HCT116 (cell line): ENCODE data around the gene MCC. TPM values are rescaled to one million over a fixed set of nuclear protein-coding genes. Genes with fewer than 3 reads are reported as not detected.

ENCODE experiments used
- ATAC-seq: fragments of 200-7000 bp; cut with Tn5 transposase; 2 replicates; pipeline ENCODE4 v1.9.1; 2020; ENCODE audit warnings: mild to moderate bottlenecking, moderate library complexity
- BruUV-seq: library from RNA; stranded (reverse); fragments of 400-500 nt; replicated peaks from 2 replicates; lab custom pipeline; 2021; lab: Mats Ljungman, UMichigan
- CTCF ChIA-PET: fragments of 300-600 bp; sonication (Branson Sonifier 250); formaldehyde crosslinking; loops from one replicate; lab custom pipeline; 2021; ENCODE audit warnings: antibody characterized with exemption; lab: Charles Lee
- POLR2A ChIA-PET: fragments of 300-600, 350-600 bp; sonication (Branson Sonifier 250); formaldehyde crosslinking; loops from one replicate; lab custom pipeline; 2021; ENCODE audit warnings: antibody characterized with exemption; lab: Charles Lee
- RAD21 ChIA-PET, 2 experiments: fragments of 300-600 bp; sonication (Branson Sonifier 250); formaldehyde crosslinking; loops; one replicate each; lab custom pipeline; 2023; ENCODE audit warnings: low total read pairs in 2 of 2; ENCODE audit not compliant: uncharacterized antibody in 2 of 2, unreplicated experiment in 2 of 2, low non-redundant PET in 1 of 2; lab: Charles Lee
- DNase-seq: peaks from one replicate; pipeline ENCODE4 v3.0.0-alpha.2; 2010; ENCODE audit warnings: low read depth, low spot score
- H2AFZ ChIP-seq: fragments of 200-600 bp; shearing (Covaris generic), sonication (generic); 2 replicates; pipeline ENCODE4 v1.6.1; 2017; ENCODE audit warnings: low read depth, mixed run types, mixed read lengths, antibody characterized with exemption, low read length; ENCODE audit not compliant: poor library complexity, severe bottlenecking
- H3K27ac ChIP-seq: 2 replicates; pipeline ENCODE4 v1.5.1; 2012; ENCODE audit warnings: low read depth, low read length
- H3K27me3 ChIP-seq: fragments of 200-600 bp; sonication (generic); 2 replicates; pipeline ENCODE4 v1.6.1; 2016; ENCODE audit warnings: mixed run types, low read length, mixed read lengths; ENCODE audit not compliant: insufficient read depth
- H3K36me3 ChIP-seq, 2 experiments: fragments of 200-500 bp in 1 of 2; fragments of 200-600 bp in 1 of 2; sonication (Bioruptor generic) in 1 of 2; sonication (generic) in 1 of 2; 2 replicates each; pipeline versions ENCODE4 v1.5.1 to v1.6.1; 2014 to 2016; ENCODE audit warnings: low read length in 2 of 2, inconsistent platforms in 1 of 2, mixed read lengths in 1 of 2, mixed run types in 1 of 2; ENCODE audit not compliant: insufficient read depth in 2 of 2, control insufficient read depth in 1 of 2
- H3K4me1 ChIP-seq, 2 experiments: fragments of 200-600 bp in 1 of 2; sonication (generic) in 1 of 2; 2 replicates each; pipeline versions ENCODE4 v1.5.1 to v1.6.1; 2012 to 2017; ENCODE audit warnings: low read length in 2 of 2, inconsistent platforms in 1 of 2, mild to moderate bottlenecking in 1 of 2, mixed read lengths in 1 of 2, mixed run types in 1 of 2, moderate library complexity in 1 of 2; ENCODE audit not compliant: insufficient read depth in 2 of 2, control insufficient read depth in 1 of 2
- H3K4me2 ChIP-seq: fragments of 200-600 bp; sonication (generic); 2 replicates; pipeline ENCODE4 v1.6.1; 2017; ENCODE audit warnings: mixed run types, low read length, mixed read lengths
- H3K4me3 ChIP-seq, 2 experiments: fragments of 200-600 bp in 1 of 2; sonication (generic) in 1 of 2; replicated peaks in 1 of 2; 2 replicates each; pipeline ENCODE4 v1.5.1; 2011 to 2016; ENCODE audit warnings: low read length in 2 of 2, control low read depth in 1 of 2, low read depth in 1 of 2, mild to moderate bottlenecking in 1 of 2, mixed read lengths in 1 of 2, mixed run types in 1 of 2
- H3K79me2 ChIP-seq: fragments of 200-600 bp; sonication (generic); 2 replicates; pipeline ENCODE4 v1.6.1; 2017; ENCODE audit warnings: mild to moderate bottlenecking, mixed run types, low read length, moderate library complexity, mixed read lengths; ENCODE audit not compliant: insufficient read depth
- H3K9ac ChIP-seq: fragments of 200-600 bp; sonication (generic); 2 replicates; pipeline ENCODE4 v1.6.1; 2016; ENCODE audit warnings: low read length, mixed read lengths
- H3K9me2 ChIP-seq: fragments of 200-600 bp; sonication (generic), shearing (Covaris generic); 2 replicates; pipeline ENCODE4 v1.6.1; 2017; ENCODE audit warnings: mixed run types, mild to moderate bottlenecking, moderate library complexity; ENCODE audit not compliant: insufficient read depth
- H3K9me3 ChIP-seq, 2 experiments: fragments of 200-500 bp in 1 of 2; fragments of 200-600 bp in 1 of 2; sonication (Bioruptor generic) in 1 of 2; sonication (generic) in 1 of 2; 2 replicates each; pipeline ENCODE4 v1.6.1; 2014 to 2017; ENCODE audit warnings: low read length in 2 of 2, mixed read lengths in 2 of 2, inconsistent platforms in 1 of 2, low read depth in 1 of 2, mild to moderate bottlenecking in 1 of 2, mixed run types in 1 of 2, moderate library complexity in 1 of 2; ENCODE audit not compliant: control insufficient read depth in 1 of 2, insufficient read depth in 1 of 2
- H4K20me1 ChIP-seq: fragments of 200-600 bp; sonication (generic), shearing (Covaris generic); 2 replicates; pipeline ENCODE4 v1.6.1; 2017; ENCODE audit warnings: mixed run types, mild to moderate bottlenecking, moderate library complexity; ENCODE audit not compliant: insufficient read depth
- CBX3 ChIP-seq: IDR thresholded peaks from 2 replicates; pipeline ENCODE4 v1.6.1; 2012; ENCODE audit warnings: low read depth
- CEBPB ChIP-seq: IDR thresholded peaks from 2 replicates; pipeline ENCODE4 v1.6.1; 2012; ENCODE audit warnings: low read depth
- EGR1 ChIP-seq: IDR thresholded peaks from 2 replicates; pipeline ENCODE4 v1.6.1; 2012; ENCODE audit warnings: low read depth
- ELF1 ChIP-seq: IDR thresholded peaks from 2 replicates; pipeline ENCODE4 v1.6.1; 2012; ENCODE audit warnings: low read depth, borderline replicate concordance
- EZH2phosphoT487 ChIP-seq: fragments of 200-600 bp; IDR thresholded peaks from 2 replicates; pipeline ENCODE4 v1.6.1; 2018; ENCODE audit warnings: antibody characterized with exemption, borderline replicate concordance
- POLR2A ChIP-seq: IDR thresholded peaks from 2 replicates; pipeline ENCODE4 v1.7.0; 2011; ENCODE audit warnings: borderline replicate concordance; ENCODE audit not compliant: insufficient read depth, insufficient read length; ENCODE audit errors: extremely low read depth
- ZFX ChIP-seq: fragments of 450-650 bp; IDR thresholded peaks from 2 replicates; pipeline ENCODE4 v1.6.1; 2017
- intact Hi-C: fragments of 100-400 bp; cut with micrococcal nuclease; formaldehyde crosslinking; loops from 2 replicates; pipeline ENCODE4 v1.10.0; 2022
- total RNA-seq: library from RNA; stranded (reverse); gene quantifications from one replicate; pipeline ENCODE4 v1.2.1, GENCODE V29; 2021; ENCODE audit not compliant: unreplicated experiment
- TF ChIP-seq, protein P1 (sequence below): IDR thresholded peaks from 2 replicates; pipeline ENCODE4 v1.6.1; 2012; ENCODE audit warnings: low read depth
- TF ChIP-seq, protein P2 (sequence below): IDR thresholded peaks from 2 replicates; pipeline ENCODE4 v1.6.1; 2012

Gene MCC
- total RNA-seq, 1 experiment from 2014 or later = 20.1 TPM

DNA sequence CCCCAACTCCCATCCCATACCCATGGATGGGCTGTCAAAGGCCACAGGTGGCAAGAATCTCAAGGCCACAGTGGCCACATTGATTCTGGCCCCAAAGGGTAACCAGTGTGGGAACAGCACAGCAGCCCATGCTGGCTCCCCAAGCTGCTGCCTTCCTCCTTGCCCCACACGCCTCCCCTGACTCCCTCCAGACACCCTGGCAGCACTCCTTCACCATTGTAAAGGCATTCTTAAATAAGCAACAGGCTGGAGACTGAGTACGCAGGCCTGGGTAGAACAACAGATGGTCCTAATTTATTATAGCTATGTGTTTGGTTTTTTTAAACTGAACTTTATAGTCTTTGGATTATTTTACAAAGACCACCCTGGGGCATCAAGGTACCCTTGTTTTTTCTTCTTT is 212.3 kb downstream of the MCC start (continued):
- TF ChIP-seq, protein P1, sequence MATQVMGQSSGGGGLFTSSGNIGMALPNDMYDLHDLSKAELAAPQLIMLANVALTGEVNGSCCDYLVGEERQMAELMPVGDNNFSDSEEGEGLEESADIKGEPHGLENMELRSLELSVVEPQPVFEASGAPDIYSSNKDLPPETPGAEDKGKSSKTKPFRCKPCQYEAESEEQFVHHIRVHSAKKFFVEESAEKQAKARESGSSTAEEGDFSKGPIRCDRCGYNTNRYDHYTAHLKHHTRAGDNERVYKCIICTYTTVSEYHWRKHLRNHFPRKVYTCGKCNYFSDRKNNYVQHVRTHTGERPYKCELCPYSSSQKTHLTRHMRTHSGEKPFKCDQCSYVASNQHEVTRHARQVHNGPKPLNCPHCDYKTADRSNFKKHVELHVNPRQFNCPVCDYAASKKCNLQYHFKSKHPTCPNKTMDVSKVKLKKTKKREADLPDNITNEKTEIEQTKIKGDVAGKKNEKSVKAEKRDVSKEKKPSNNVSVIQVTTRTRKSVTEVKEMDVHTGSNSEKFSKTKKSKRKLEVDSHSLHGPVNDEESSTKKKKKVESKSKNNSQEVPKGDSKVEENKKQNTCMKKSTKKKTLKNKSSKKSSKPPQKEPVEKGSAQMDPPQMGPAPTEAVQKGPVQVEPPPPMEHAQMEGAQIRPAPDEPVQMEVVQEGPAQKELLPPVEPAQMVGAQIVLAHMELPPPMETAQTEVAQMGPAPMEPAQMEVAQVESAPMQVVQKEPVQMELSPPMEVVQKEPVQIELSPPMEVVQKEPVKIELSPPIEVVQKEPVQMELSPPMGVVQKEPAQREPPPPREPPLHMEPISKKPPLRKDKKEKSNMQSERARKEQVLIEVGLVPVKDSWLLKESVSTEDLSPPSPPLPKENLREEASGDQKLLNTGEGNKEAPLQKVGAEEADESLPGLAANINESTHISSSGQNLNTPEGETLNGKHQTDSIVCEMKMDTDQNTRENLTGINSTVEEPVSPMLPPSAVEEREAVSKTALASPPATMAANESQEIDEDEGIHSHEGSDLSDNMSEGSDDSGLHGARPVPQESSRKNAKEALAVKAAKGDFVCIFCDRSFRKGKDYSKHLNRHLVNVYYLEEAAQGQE = no peak
- TF ChIP-seq POLR2A = no peak
- TF ChIP-seq ZFX = no peak
- no peak for TF ChIP-seq CEBPB
- no peak for TF ChIP-seq EGR1
- no peak for TF ChIP-seq CBX3

DNA sequence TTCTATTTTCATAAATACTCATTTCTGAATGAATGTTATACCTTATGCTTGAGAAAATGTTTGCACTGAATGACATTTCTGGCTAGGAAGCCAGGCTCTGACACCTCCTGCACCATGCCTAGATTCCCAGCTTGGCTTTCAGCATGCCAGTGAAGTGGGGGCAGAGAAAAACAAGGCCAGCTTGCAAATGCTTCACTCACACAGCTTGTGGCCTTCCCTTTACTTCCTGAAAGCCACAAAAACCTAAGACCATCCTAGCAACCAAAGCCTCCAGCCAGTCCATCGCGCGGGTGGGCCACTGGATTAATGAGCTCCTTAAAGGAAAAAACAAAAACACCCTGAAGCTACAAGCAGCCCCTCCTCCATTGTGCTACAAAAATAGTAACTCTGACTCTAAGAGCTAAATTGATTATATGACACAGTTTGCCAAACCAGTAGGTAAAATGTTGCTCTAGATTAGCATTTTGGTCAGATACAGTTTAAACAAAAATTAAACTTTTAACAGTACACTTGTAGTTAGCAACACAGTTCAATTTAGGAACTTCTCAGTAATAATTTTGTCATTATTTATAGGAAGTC is 213.3 kb downstream of the MCC start:
- Histone ChIP-seq H2AFZ (no peak overlapping the region), H3K27ac (no peak overlapping the region), H3K27me3 (no peaks in the 10 kb centered on the region), H3K4me3 (no peak overlapping the region), H3K79me2 (no peaks in the 10 kb centered on the region), H3K9ac (no peak overlapping the region), H3K9me2 (no peaks in the 10 kb centered on the region), H3K4me1 (peaks cover 0 to 3% of the 10 kb centered on the region in 2 experiments; a peak in 1 of 4 replicates), H3K9me3 (no peaks in the 10 kb centered on the region), H3K4me2 (no peak overlapping the region), H4K20me1 (no peaks in the 10 kb centered on the region), H3K36me3 (no peaks in the 10 kb centered on the region)
- intact Hi-C loops = no loop called here
- ATAC-seq = no peak
- no TSS peak for BruUV-seq
- POLR2A ChIA-PET = no interaction called here
- CTCF ChIA-PET = no interaction called here
- no peak for DNase-seq
- TF ChIP-seq, protein P2, sequence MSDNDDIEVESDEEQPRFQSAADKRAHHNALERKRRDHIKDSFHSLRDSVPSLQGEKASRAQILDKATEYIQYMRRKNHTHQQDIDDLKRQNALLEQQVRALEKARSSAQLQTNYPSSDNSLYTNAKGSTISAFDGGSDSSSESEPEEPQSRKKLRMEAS = no peak
- TF ChIP-seq EGR1 (no peak), ELF1 (no peak), CEBPB (no peak), EZH2phosphoT487 (no peak), CBX3 (no peak)
- RAD21 ChIA-PET = no interaction called here
